Astrocyte (in vitro differentiated cells and primary cell): ENCODE measurements around the gene AHCY.

Experiments used
- CTCF ChIP-seq: IDR thresholded peaks from 2 replicates; pipeline ENCODE4 v1.5.1; 2011; ENCODE audit warnings: low read depth, mild to moderate bottlenecking, inconsistent platforms, low read length, moderate library complexity; ENCODE audit not compliant: insufficient read depth
- EZH2 ChIP-seq: IDR thresholded peaks from 2 replicates; pipeline ENCODE4 v1.6.1; 2012; ENCODE audit warnings: mild to moderate bottlenecking, low read length, inconsistent platforms; ENCODE audit not compliant: insufficient read depth

GRCh38 chr20:34312544-34313217 lies 9.5 kb upstream of the AHCY start:
- no peak for TF ChIP-seq EZH2
- peak; percentile 100 for TF ChIP-seq CTCF
